Erythroblast (primary cell): Measurements from ENCODE around the gene GPR35.
A peak's percentile ranks its signal among the peaks of the same experiment; 100 is the strongest.

Source experiments
- DNase-seq, 2 experiments: peaks; one replicate each; lab custom pipeline; 2025; lab: John Stamatoyannopoulos, UW
- GATA1 ChIP-seq: IDR thresholded peaks from 2 replicates; pipeline ENCODE4 v1.6.1; 2011; ENCODE audit warnings: low read depth, mild to moderate bottlenecking, control low read depth, low read length, moderate library complexity
- POLR2A ChIP-seq: IDR thresholded peaks from 2 replicates; pipeline ENCODE4 v1.6.1; 2011; ENCODE audit warnings: mild to moderate bottlenecking, low read length

GPR35 gene

GRCh38 chr2:240624950-240625621 lies at the start of gene GPR35:
Gene GPR35 (plus strand): TSS chr2:240625480. CDS start chr2:240629953, 4,473 bp downstream.
- peak in 1 of 2 experiments; percentile 26 for DNase-seq
- no peak for TF ChIP-seq POLR2A
- no peak for TF ChIP-seq GATA1

- DNase-seq = no peak
- TF ChIP-seq GATA1 (no peak), POLR2A (no peak)
These were observed 49.2 kb upstream of the GPR35 start for GRCh38 chr2:240576036-240576435.

GRCh38 chr2:240576436-240577205 lies 48.7 kb upstream of the GPR35 start:
- no peak for DNase-seq

GRCh38 chr2:240577281-240578109 lies 47.8 kb upstream of the GPR35 start:
- TF ChIP-seq GATA1 (no peak), POLR2A (no peak)
- DNase-seq = no peak

More at GRCh38 chr2:240576436-240577205, 48.7 kb upstream of the GPR35 start:
- no peak for TF ChIP-seq POLR2A

GRCh38 chr2:240578110-240578450 lies 47.2 kb upstream of the GPR35 start:
- TF ChIP-seq POLR2A = no peak
- TF ChIP-seq GATA1 = no peak
- DNase-seq = no peak

- TF ChIP-seq POLR2A (no peak), GATA1 (no peak)
- DNase-seq = no peak
These were observed 46.8 kb upstream of the GPR35 start for GRCh38 chr2:240578488-240578887.

DNA sequence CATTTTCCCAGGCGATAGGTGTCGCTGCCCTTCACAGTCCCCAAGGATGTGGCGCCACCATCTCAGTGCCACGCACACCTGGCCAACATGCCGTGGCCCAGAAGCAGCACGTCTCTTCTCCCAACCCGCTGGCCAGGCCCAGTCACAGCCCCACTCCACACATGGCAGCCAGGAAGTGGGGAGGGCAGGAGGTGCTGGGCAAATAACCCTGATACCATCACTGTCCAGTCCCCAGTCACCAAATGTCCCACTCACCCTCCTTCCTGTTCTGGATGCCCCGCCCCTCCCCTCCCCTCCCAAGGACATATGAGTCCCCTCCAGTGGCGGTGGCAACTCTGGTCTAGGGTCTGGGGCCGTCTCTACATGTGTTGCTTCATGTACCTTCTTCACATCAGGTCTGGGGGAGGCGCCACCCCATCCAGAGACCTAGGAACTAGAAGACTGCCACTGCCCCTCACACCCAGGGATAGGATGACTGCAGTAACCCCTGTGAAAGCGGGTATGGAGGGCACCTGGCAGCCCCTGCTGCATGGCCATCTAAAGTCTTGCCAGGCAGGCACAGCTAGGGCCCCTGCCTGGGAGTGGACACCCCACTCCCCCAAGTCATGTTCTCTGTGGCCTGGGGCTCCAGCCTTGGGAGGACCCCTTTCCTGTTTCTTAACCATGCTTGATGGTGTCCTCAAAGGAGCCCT lies 46.1 kb upstream of the GPR35 start:
- TF ChIP-seq POLR2A (peak; percentile 8), GATA1 (no peak)
- no peak for DNase-seq

- no peak for TF ChIP-seq GATA1
- DNase-seq = no peak
These were observed 45.3 kb upstream of the GPR35 start for GRCh38 chr2:240579771-240580614.

DNA sequence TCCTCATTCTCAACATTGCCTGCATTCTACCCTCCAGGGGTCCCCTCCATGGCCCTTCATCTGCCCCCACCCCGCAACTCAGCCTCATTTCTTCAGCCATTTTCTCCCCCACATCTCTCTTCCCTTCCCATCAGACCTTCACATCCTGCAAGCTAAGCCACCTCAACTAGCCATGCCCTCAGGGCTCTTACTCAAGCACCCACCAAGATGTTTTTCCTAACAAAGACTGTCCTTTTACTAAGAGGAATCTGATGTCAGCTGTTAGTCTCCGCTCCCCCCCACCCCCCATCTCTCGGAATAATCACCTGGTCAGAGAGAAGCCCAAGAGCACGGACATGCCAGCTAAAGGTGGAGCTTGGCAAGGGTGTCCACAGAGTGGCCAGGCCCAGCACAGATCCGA lies 43.5 kb upstream of the GPR35 start:
- DNase-seq = no peak
- no peak for TF ChIP-seq POLR2A
- no peak for TF ChIP-seq GATA1

- TF ChIP-seq POLR2A = no peak
- no peak for DNase-seq
These were observed 42.5 kb upstream of the GPR35 start for GRCh38 chr2:240582781-240583180.

DNA sequence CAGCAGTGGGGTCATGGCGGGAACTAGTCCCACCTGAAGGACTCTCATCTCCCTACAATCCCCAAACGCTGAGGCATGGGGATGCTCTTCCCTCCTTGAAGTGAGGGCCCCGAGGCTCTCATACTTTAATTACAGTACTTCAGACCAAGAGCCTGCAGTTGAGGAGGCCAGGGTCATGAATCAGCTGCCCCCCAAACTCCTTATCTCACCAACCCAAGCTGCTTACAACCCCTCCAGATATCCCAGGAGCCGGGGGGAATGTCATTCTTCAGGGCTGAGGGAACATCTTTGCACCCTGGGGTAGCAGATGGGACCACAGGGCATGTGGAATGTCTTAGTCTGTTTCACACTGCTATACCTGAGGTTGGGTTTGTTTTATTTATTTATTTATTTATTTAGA lies 41.5 kb upstream of the GPR35 start:
- TF ChIP-seq GATA1 = no peak
- no peak for TF ChIP-seq POLR2A
- DNase-seq = no peak

DNA sequence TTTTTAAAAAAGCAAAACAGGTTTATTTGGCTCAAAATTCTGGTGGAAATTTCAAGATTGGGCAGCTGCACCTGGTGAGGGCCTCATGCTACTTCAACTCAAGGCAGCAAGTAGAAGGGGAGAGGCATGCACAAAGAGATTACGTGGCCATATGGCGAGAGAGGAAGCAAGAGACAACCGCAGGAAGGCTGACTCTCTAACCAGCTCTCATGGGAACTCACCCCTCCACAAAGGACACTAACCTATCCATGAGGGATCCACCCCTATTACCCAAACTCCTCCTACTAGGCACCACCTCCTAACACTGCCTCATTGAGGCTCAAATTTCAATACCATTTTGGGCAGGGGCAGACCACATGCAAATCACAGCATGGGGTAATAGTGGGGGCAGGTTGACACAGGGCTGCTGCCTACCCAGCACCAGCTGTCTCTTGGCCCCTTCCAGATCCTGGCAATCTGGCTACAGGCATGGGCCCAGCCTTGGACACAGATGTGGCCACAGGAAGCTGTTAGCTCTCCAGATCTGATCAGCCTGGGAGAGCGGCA lies 40.7 kb upstream of the GPR35 start:
- DNase-seq = no peak

DNA sequence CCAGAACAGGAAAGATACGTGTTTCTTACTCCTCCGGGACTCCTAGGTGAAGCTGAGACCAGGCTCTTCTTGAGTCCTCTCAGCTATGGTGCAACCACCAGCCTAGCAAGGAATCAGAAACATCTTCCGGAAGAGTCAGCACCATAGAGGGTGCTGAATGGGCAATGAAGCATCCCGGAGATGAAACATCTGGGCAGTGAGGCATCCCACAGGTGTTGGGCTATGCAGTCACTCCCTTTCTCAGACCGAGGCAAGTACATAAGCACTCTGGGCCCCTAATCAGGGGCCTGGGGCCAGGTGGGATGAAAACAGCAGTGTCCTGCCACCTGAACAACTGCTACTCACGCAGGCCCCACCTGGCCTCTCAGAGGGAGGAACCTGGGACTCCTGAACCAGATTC lies 40.2 kb upstream of the GPR35 start:
- TF ChIP-seq GATA1 (no peak), POLR2A (no peak)
- no peak for DNase-seq

More for the DNA sequence above, 40.7 kb upstream of the GPR35 start:
- TF ChIP-seq POLR2A (no peak), GATA1 (no peak)

- DNase-seq = no peak
- TF ChIP-seq GATA1 (no peak), POLR2A (no peak)
These were observed 39.5 kb upstream of the GPR35 start for GRCh38 chr2:240585681-240586197.
